ENCODE data around the gene PALMD. TPM values are rescaled to one million over a fixed set of nuclear protein-coding genes. Genes with fewer than 3 reads are reported as not detected.

The PALMD gene
- total RNA-seq, 1 experiment from 2014 or later = not detected

DNA sequence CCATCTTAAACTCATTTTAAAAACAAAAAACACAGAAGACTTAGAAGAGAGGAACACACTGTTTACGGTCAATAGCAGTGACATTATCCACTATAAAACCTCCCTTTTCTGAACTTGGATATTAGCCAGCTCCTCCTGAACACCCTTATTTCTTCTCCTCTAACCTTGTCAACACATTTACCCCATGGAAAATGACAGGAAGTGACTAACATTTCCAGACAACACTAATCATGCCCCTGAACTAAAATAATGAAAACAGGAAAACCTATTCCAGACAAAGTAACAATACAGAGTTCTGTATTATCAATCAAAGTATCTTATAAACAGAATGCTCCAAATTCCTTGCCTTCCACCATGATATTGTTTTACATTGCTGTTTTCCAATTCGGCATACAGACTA is 45.3 kb downstream of the PALMD start:
- Histone ChIP-seq H3K9me3 (no peaks in the 10 kb centered on the region), H3K4me3 (ENCODE audit: low read depth, low read length) (no peak overlapping the region), H3K4me1 (no peaks in the 10 kb centered on the region), H3K27me3 (replicated peaks; ENCODE audit: control insufficient read depth, insufficient read depth, low read length) (no peaks in the 10 kb centered on the region), H3K36me3 (ENCODE audit: control insufficient read depth, insufficient read depth, low read length) (no peaks in the 10 kb centered on the region)
- POLR2A ChIA-PET = no interaction called here
- no peaks in the 10 kb centered on the region for H3K36me3 Mint-ChIP-seq (ENCODE audit: insufficient read depth, unreplicated experiment)
- no peak overlapping the region for H3K27ac Mint-ChIP-seq (ENCODE audit: unreplicated experiment)
- CTCF ChIA-PET = no interaction called here
- no peaks in the 10 kb centered on the region for H3K4me1 Mint-ChIP-seq (ENCODE audit: low read depth, unreplicated experiment)
- intact Hi-C loops (cut with micrococcal nuclease; ENCODE audit: unreplicated experiment) = no loop called here
- no TSS peak for BruUV-seq (replicated peaks)
- no peak for TF ChIP-seq CTCF (IDR thresholded peaks at IDR 0.05; ENCODE audit: insufficient read depth in 1 of 2, low read depth in 1 of 2, low read length in 1 of 2, severe bottlenecking in 1 of 2, unreplicated experiment in 1 of 2)
- no peaks in the 10 kb centered on the region for H3K9me3 Mint-ChIP-seq (ENCODE audit: unreplicated experiment)
- H3K4me3 Mint-ChIP-seq (ENCODE audit: unreplicated experiment) = no peak overlapping the region
- no peak for DNase-seq
- H3K27me3 Mint-ChIP-seq (ENCODE audit: insufficient read depth, unreplicated experiment) = peaks cover 3% of the 10 kb centered on the region

GRCh38 chr1:99696616-99697015 is 50.7 kb downstream of the PALMD start:
- TF ChIP-seq CTCF (IDR thresholded peaks at IDR 0.05; ENCODE audit: insufficient read depth in 1 of 2, low read depth in 1 of 2, low read length in 1 of 2, severe bottlenecking in 1 of 2, unreplicated experiment in 1 of 2) = no peak
- Histone ChIP-seq H3K4me3 (ENCODE audit: low read depth, low read length) (no peak overlapping the region), H3K9me3 (no peaks in the 10 kb centered on the region), H3K27me3 (replicated peaks; ENCODE audit: control insufficient read depth, insufficient read depth, low read length) (no peaks in the 10 kb centered on the region), H3K36me3 (ENCODE audit: control insufficient read depth, insufficient read depth, low read length) (no peaks in the 10 kb centered on the region), H3K4me1 (no peaks in the 10 kb centered on the region)
- Mint-ChIP-seq H3K27ac (ENCODE audit: unreplicated experiment) (no peak overlapping the region), H3K27me3 (ENCODE audit: insufficient read depth, unreplicated experiment) (peaks cover 5% of the 10 kb centered on the region), H3K4me1 (ENCODE audit: low read depth, unreplicated experiment) (no peaks in the 10 kb centered on the region), H3K36me3 (ENCODE audit: insufficient read depth, unreplicated experiment) (no peaks in the 10 kb centered on the region), H3K9me3 (ENCODE audit: unreplicated experiment) (no peaks in the 10 kb centered on the region), H3K4me3 (ENCODE audit: unreplicated experiment) (no peak overlapping the region)
- CTCF ChIA-PET = no interaction called here
- intact Hi-C loops (cut with micrococcal nuclease; ENCODE audit: unreplicated experiment) = no loop called here
- POLR2A ChIA-PET = interaction anchor here (0.5 kb wide), 1 partner anchor 341 kb away, joined by 4 read pairs; no protein-coding TSS in a partner anchor
- DNase-seq = no peak
- no TSS peak for BruUV-seq (replicated peaks)

- Histone ChIP-seq H3K9me3 (no peaks in the 10 kb centered on the region), H3K36me3 (ENCODE audit: control insufficient read depth, insufficient read depth, low read length) (no peaks in the 10 kb centered on the region), H3K27me3 (replicated peaks; ENCODE audit: control insufficient read depth, insufficient read depth, low read length) (no peaks in the 10 kb centered on the region), H3K4me3 (ENCODE audit: low read depth, low read length) (no peak overlapping the region), H3K4me1 (no peaks in the 10 kb centered on the region)
- H3K27me3 Mint-ChIP-seq (ENCODE audit: insufficient read depth, unreplicated experiment) = peaks cover 5% of the 10 kb centered on the region
- H3K9me3 Mint-ChIP-seq (ENCODE audit: unreplicated experiment) = no peaks in the 10 kb centered on the region
- H3K36me3 Mint-ChIP-seq (ENCODE audit: insufficient read depth, unreplicated experiment) = no peaks in the 10 kb centered on the region
- H3K4me1 Mint-ChIP-seq (ENCODE audit: low read depth, unreplicated experiment) = no peaks in the 10 kb centered on the region
- CTCF ChIA-PET = no interaction called here
- TF ChIP-seq CTCF (IDR thresholded peaks at IDR 0.05; ENCODE audit: insufficient read depth in 1 of 2, low read depth in 1 of 2, low read length in 1 of 2, severe bottlenecking in 1 of 2, unreplicated experiment in 1 of 2) = no peak
- no TSS peak for BruUV-seq (replicated peaks)
- POLR2A ChIA-PET = no interaction called here
- H3K4me3 Mint-ChIP-seq (ENCODE audit: unreplicated experiment) = no peak overlapping the region
- H3K27ac Mint-ChIP-seq (ENCODE audit: unreplicated experiment) = no peak overlapping the region
- intact Hi-C loops (cut with micrococcal nuclease; ENCODE audit: unreplicated experiment) = no loop called here
- DNase-seq = no peak
These were observed 51.7 kb downstream of the PALMD start for GRCh38 chr1:99697580-99697979.
